ENCODE data around the gene ELOVL2.

DNA sequence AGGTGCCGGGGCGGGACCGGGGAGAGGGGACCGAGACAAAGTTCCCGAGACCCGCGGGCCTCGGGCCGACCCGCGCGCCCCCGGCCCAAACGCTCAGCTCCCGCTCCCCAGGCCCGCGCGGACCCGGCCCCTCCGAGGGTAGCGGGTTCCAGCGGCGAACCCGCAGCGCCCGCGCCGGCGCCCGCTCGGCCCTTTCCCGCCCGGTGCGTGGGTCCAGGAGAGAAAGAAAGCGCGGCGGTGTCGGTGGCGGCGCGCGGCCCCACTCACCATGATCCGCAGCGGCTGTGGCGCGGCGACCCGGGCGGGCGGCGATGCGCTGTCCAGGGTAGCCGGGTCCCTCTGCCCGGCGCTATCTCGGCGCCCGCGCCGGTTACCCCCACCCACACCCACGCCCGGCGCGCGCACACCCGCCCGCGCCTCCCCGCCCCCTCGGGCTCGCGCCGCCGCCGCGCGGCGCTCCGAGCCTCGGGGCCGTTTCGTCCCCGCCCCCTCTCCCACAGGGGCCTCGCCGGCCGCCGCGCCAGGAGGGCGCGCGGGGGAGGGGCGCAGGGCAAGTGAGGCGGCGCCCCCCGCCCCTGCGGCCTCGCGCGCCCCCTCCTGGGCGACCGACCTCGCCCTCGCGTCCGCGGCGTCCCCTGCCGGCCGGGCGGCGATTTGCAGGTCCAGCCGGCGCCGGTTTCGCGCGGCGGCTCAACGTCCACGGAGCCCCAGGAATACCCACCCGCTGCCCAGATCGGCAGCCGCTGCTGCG is at the start of gene ELOVL2:
- TF ChIP-seq POLR2A (IDR thresholded peaks at IDR 0.05): no peak
- TF ChIP-seq EP300 (IDR thresholded peaks at IDR 0.05; ENCODE audit: low read depth): no peak
- TF ChIP-seq, protein P1, sequence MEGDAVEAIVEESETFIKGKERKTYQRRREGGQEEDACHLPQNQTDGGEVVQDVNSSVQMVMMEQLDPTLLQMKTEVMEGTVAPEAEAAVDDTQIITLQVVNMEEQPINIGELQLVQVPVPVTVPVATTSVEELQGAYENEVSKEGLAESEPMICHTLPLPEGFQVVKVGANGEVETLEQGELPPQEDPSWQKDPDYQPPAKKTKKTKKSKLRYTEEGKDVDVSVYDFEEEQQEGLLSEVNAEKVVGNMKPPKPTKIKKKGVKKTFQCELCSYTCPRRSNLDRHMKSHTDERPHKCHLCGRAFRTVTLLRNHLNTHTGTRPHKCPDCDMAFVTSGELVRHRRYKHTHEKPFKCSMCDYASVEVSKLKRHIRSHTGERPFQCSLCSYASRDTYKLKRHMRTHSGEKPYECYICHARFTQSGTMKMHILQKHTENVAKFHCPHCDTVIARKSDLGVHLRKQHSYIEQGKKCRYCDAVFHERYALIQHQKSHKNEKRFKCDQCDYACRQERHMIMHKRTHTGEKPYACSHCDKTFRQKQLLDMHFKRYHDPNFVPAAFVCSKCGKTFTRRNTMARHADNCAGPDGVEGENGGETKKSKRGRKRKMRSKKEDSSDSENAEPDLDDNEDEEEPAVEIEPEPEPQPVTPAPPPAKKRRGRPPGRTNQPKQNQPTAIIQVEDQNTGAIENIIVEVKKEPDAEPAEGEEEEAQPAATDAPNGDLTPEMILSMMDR (IDR thresholded peaks at IDR 0.05): peak in 2 of 5 experiments; percentile 15 to 22
- TF ChIP-seq POLR2AphosphoS5 (IDR thresholded peaks at IDR 0.05): no peak

Data from transverse colon (tissue), 4 donors.